Measurements from ENCODE around the gene BCL2. TPM values are rescaled to one million over a fixed set of nuclear protein-coding genes. Genes with fewer than 3 reads are reported as not detected.

Gene BCL2
- total RNA-seq, 4 donors from 2014 or later = 16.2 to 54.5 (median 20.7) TPM

DNA sequence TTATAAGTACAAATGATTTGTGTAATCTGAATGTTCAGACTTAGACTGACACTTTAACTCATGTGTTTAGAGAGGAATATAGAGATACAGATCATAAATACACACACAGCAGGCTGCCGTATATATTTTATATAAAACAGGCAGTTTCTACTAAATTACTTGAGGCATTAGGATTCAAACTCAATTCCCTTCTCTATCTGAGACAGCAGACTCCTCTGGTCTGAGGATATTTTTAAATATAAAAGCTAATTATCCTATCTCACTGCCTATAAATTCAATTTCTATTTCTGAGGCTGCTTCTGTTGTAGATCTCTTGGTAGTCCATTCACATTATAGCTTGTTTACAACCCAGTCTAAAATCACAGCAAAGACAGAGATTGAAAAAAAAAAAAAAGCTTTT is 46.9 kb downstream of the BCL2 start:
- TF ChIP-seq POLR2A (IDR thresholded peaks at IDR 0.05) = no peak
- TF ChIP-seq, protein P1, sequence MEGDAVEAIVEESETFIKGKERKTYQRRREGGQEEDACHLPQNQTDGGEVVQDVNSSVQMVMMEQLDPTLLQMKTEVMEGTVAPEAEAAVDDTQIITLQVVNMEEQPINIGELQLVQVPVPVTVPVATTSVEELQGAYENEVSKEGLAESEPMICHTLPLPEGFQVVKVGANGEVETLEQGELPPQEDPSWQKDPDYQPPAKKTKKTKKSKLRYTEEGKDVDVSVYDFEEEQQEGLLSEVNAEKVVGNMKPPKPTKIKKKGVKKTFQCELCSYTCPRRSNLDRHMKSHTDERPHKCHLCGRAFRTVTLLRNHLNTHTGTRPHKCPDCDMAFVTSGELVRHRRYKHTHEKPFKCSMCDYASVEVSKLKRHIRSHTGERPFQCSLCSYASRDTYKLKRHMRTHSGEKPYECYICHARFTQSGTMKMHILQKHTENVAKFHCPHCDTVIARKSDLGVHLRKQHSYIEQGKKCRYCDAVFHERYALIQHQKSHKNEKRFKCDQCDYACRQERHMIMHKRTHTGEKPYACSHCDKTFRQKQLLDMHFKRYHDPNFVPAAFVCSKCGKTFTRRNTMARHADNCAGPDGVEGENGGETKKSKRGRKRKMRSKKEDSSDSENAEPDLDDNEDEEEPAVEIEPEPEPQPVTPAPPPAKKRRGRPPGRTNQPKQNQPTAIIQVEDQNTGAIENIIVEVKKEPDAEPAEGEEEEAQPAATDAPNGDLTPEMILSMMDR (IDR thresholded peaks at IDR 0.05) = no peak
- no peaks in the 10 kb centered on the region for H3K27me3 ChIP-seq
- H3K27ac ChIP-seq = peak overlapping the region in 1 of 4 donors; percentile 18
- no peak for DNase-seq
- H3K36me3 ChIP-seq = no peaks in the 10 kb centered on the region
- H3K9me3 ChIP-seq = no peaks in the 10 kb centered on the region
- H3K4me3 ChIP-seq = no peak overlapping the region
- H3K4me1 ChIP-seq = no peaks in the 10 kb centered on the region

GRCh38 chr18:63271881-63272299 is 47.7 kb downstream of the BCL2 start:
- no peak for TF ChIP-seq POLR2A (IDR thresholded peaks at IDR 0.05)
- TF ChIP-seq, protein P1 (IDR thresholded peaks at IDR 0.05) = no peak
- Histone ChIP-seq H3K27ac (peak overlapping the region in 3 of 4 donors; percentile 14 to 43 (median 18)), H3K4me1 (peaks cover 0 to 1% (median 0%) of the 10 kb centered on the region in 4 donors), H3K4me3 (no peak overlapping the region), H3K36me3 (no peaks in the 10 kb centered on the region), H3K9me3 (no peaks in the 10 kb centered on the region), H3K27me3 (no peaks in the 10 kb centered on the region)
- DNase-seq = no peak

DNA sequence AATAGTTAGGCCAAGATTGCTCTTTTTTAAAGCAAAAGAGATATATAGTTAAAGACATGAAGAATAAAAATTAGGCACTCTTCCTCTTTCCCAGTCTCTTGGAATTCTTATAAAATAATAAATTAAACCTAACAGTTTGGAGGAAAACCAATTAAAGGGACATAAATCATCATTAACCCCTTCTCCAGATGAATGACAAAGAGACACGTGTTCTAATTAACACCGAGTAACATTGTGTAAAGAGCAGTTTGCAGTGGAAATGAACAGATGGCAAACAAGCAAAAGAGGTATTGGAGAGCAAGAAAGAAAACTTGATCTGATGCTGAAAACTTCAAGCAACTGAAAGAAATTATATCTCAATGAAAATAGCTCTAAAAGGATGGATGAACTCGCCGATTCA is 48.4 kb downstream of the BCL2 start:
- no peak for TF ChIP-seq POLR2A (IDR thresholded peaks at IDR 0.05)
- TF ChIP-seq, protein P1 (IDR thresholded peaks at IDR 0.05) = no peak
- Histone ChIP-seq H3K27ac (no peak overlapping the region), H3K36me3 (no peaks in the 10 kb centered on the region), H3K4me1 (peaks cover 0 to 4% (median 0%) of the 10 kb centered on the region in 4 donors), H3K4me3 (no peak overlapping the region), H3K9me3 (no peaks in the 10 kb centered on the region), H3K27me3 (no peaks in the 10 kb centered on the region)
- no peak for DNase-seq

DNA sequence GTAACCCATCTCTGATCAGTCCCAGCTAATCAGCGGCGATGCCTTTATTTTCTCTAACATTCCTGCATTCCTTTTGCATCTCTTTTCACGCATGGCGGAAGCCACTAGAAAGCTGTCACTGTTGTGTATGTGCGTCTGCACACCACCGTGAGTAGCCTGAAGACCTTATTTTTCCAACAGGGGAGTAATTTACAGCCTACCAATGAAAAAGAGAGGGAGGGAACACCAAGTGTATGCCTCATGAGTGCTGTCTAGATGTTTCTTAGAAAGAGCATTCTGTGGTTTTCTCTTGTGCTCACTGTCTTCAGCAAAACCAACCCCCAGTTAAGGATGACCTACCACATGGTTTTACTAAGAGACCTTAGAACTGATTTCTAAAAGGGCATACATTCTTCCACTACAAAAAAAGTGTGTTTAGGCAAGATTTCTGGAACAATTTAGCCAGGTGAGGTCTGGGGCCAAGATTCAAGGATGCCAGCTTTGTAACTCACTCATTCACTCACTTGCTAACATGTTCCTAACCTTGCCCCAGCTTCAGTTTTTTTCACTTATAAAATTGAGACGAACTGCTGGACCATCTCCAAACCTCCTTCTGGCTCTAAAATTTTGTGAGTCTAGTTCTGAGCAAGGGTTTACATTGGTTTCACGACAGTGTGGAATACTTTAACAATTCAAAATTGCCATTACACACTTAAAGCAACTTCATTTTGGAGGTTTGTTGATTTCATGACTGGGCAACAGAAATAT is 51.4 kb downstream of the BCL2 start:
- H3K9me3 ChIP-seq = no peaks in the 10 kb centered on the region
- no peaks in the 10 kb centered on the region for H3K27me3 ChIP-seq
- H3K27ac ChIP-seq = no peak overlapping the region
- H3K36me3 ChIP-seq = no peaks in the 10 kb centered on the region
- TF ChIP-seq POLR2A (IDR thresholded peaks at IDR 0.05) = no peak
- TF ChIP-seq, protein P1 (IDR thresholded peaks at IDR 0.05) = no peak
- no peak overlapping the region for H3K4me3 ChIP-seq
- peaks cover 0 to 10% (median 0%) of the 10 kb centered on the region in 4 donors for H3K4me1 ChIP-seq
- DNase-seq = no peak

DNA sequence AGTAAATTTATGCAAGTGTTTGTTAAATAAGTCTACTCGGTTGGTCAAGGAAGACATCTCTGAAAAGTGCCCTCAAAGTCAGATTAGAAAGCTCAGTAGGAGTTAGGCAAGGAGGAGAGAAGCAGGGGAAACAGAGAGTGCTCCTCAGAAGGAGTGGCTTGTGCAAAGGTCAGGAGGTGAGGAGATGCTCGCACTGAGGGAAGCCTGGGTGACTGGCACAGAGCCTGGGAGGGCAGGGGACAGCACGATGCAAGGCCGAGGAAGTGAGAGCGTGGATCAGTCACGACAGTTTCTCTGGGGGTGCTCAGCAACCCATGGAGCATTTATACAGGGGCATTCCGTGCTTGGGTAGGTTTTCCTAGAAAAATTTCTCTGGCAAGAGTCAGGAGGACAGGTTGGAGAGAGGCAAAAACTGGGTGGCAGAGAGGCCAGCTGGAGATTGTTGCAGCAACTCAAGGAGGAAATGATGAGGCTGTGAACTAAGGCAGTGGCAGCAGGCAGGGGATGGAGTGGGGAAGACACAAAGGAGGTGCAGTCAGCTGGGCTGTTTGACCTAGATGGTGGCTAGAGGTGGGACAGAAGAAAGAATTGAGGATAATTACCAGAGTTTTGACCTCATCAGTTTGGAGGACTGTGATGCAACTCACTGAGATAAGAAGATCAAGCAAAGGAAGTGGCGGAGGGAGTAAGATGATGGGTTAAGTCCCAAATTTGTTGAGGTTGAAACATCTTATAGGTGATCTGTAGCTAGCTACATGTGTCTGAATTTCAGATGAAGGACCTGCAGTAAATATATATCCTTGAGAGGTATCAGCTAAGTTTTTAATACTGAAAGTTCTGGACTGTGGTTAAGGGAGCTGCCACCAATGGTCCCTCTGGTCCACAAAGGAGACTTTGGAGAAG is 52.4 kb downstream of the BCL2 start:
- TF ChIP-seq, protein P1 (IDR thresholded peaks at IDR 0.05) = no peak
- no peak for TF ChIP-seq POLR2A (IDR thresholded peaks at IDR 0.05)
- no peak for DNase-seq

More for the DNA sequence above, 52.4 kb downstream of the BCL2 start:
- Histone ChIP-seq H3K4me1 (peaks cover 0 to 10% (median 0%) of the 10 kb centered on the region in 4 donors), H3K27ac (no peak overlapping the region), H3K27me3 (no peaks in the 10 kb centered on the region), H3K36me3 (no peaks in the 10 kb centered on the region), H3K4me3 (no peak overlapping the region), H3K9me3 (no peaks in the 10 kb centered on the region)

Measured in Peyer's patch (tissue), 4 donors.